Measurements from ENCODE around the gene RCE1.

Gene RCE1

GRCh38 chr11:66886671-66887221 is 43.5 kb downstream of the RCE1 start:
- ChIA-PET CTCF (interaction anchor here (1.1 kb wide), 1 partner anchor 89 kb away, joined by 3 read pairs; no protein-coding TSS in a partner anchor), POLR2A (interaction anchor here (1.9 kb wide), 1 partner anchor 270 kb away, joined by 5 read pairs; the partner anchor contains the start of gene RBM14)
- TF ChIP-seq NFRKB (IDR thresholded peaks at IDR 0.05) (no peak), ARNT (IDR thresholded peaks at IDR 0.05) (no peak)
- DNase-seq (ENCODE audit: extremely low spot score): no peak

DNA sequence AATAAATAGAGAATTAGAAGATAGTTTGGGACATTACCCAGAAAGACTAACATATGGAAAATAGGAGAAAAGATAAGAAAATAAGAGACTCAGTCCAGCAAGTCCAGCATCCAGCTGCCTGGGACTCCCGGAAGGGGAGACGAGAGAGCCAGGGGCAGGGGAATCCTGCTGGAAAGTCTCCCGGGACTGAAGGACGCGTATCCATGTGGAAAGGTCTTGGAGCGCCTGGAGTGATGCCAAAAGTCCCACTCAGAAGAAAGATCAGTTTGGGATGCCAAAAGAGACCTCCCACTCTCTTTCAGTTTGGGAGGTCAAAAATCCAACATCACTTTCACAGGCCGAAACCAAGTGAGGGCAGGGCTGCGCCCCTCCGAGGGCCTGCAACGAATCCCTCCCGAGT is 44.3 kb downstream of the RCE1 start:
- TF ChIP-seq ARNT (IDR thresholded peaks at IDR 0.05) (no peak), SP1 (IDR thresholded peaks at IDR 0.05) (no peak), TARDBP (IDR thresholded peaks at IDR 0.05) (no peak), ZNF384 (IDR thresholded peaks at IDR 0.05) (no peak), FOXM1 (IDR thresholded peaks at IDR 0.05; ENCODE audit: borderline replicate concordance) (no peak)
- no peak for DNase-seq (ENCODE audit: extremely low spot score)
- CTCF ChIA-PET: interaction anchor here (1.1 kb wide), 1 partner anchor 89 kb away, joined by 3 read pairs; no protein-coding TSS in a partner anchor
- POLR2A ChIA-PET: no interaction called here

DNA sequence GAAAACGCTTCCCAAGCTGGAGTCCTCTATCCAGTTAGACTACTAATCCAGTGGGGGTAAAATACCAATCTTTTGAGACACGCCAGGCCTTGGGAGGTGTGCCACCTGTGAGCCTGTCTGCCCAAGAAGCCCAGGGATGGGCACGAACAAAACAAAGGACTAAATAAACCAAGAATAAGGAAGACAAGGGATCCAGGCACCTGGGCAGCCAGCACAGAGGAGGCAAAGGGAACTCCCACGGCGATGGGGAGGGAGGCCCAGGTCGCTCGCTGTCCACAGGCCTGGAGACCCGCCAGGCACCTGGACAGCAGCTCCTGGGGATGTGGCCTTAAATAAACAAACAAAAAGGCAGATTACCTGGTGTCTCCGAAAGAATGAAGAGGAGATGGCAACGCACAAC is 45.0 kb downstream of the RCE1 start:
- DNase-seq (ENCODE audit: extremely low spot score): no peak
- CTCF ChIA-PET: no interaction called here

GRCh38 chr11:66889960-66890359 is 46.7 kb downstream of the RCE1 start:
- POLR2A ChIA-PET: no interaction called here
- DNase-seq (ENCODE audit: extremely low spot score): no peak
- CTCF ChIA-PET: no interaction called here
- TF ChIP-seq, protein P1, sequence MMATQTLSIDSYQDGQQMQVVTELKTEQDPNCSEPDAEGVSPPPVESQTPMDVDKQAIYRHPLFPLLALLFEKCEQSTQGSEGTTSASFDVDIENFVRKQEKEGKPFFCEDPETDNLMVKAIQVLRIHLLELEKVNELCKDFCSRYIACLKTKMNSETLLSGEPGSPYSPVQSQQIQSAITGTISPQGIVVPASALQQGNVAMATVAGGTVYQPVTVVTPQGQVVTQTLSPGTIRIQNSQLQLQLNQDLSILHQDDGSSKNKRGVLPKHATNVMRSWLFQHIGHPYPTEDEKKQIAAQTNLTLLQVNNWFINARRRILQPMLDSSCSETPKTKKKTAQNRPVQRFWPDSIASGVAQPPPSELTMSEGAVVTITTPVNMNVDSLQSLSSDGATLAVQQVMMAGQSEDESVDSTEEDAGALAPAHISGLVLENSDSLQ (IDR thresholded peaks at IDR 0.05): no peak
- no peak for TF ChIP-seq ZNF384 (IDR thresholded peaks at IDR 0.05)
- no peak for TF ChIP-seq NFRKB (IDR thresholded peaks at IDR 0.05)
- no peak for TF ChIP-seq LEF1 (IDR thresholded peaks at IDR 0.05; ENCODE audit: borderline replicate concordance)
- no peak for TF ChIP-seq SP1 (IDR thresholded peaks at IDR 0.05)
- TF ChIP-seq FOXA1 (IDR thresholded peaks at IDR 0.05): no peak
- no peak for TF ChIP-seq TARDBP (IDR thresholded peaks at IDR 0.05)
- TF ChIP-seq ELF4 (IDR thresholded peaks at IDR 0.05): no peak
- TF ChIP-seq ARNT (IDR thresholded peaks at IDR 0.05): no peak
- no peak for TF ChIP-seq CTBP1 (IDR thresholded peaks at IDR 0.05; ENCODE audit: borderline replicate concordance)

More for the DNA sequence above, 45.0 kb downstream of the RCE1 start:
- POLR2A ChIA-PET: no interaction called here
- no peak for TF ChIP-seq SP1 (IDR thresholded peaks at IDR 0.05)
- no peak for TF ChIP-seq ZNF384 (IDR thresholded peaks at IDR 0.05)
- no peak for TF ChIP-seq NFRKB (IDR thresholded peaks at IDR 0.05)
- no peak for TF ChIP-seq BHLHE40 (IDR thresholded peaks at IDR 0.05; ENCODE audit: borderline replicate concordance)
- no peak for TF ChIP-seq CTBP1 (IDR thresholded peaks at IDR 0.05; ENCODE audit: borderline replicate concordance)
- TF ChIP-seq FOXM1 (IDR thresholded peaks at IDR 0.05; ENCODE audit: borderline replicate concordance): no peak

- CTCF ChIA-PET: interaction anchor here (0.7 kb wide), 1 partner anchor 47 kb away, joined by 3 read pairs; no protein-coding TSS in a partner anchor
- no peak for TF ChIP-seq SP1 (IDR thresholded peaks at IDR 0.05)
- TF ChIP-seq ELF4 (IDR thresholded peaks at IDR 0.05): no peak
- TF ChIP-seq CTBP1 (IDR thresholded peaks at IDR 0.05; ENCODE audit: borderline replicate concordance): no peak
- TF ChIP-seq, protein P1 (IDR thresholded peaks at IDR 0.05): no peak
- TF ChIP-seq NFRKB (IDR thresholded peaks at IDR 0.05): no peak
- no peak for TF ChIP-seq ZNF384 (IDR thresholded peaks at IDR 0.05)
- no peak for TF ChIP-seq SUZ12 (IDR thresholded peaks at IDR 0.05)
- no peak for TF ChIP-seq FOXM1 (IDR thresholded peaks at IDR 0.05; ENCODE audit: borderline replicate concordance)
- TF ChIP-seq ARNT (IDR thresholded peaks at IDR 0.05): no peak
- TF ChIP-seq BHLHE40 (IDR thresholded peaks at IDR 0.05; ENCODE audit: borderline replicate concordance): no peak
- TF ChIP-seq HDGF (IDR thresholded peaks at IDR 0.05; ENCODE audit: borderline replicate concordance): no peak
- TF ChIP-seq FOXA1 (IDR thresholded peaks at IDR 0.05): no peak
- TF ChIP-seq LEF1 (IDR thresholded peaks at IDR 0.05; ENCODE audit: borderline replicate concordance): no peak
- TF ChIP-seq TARDBP (IDR thresholded peaks at IDR 0.05): no peak
- no peak for TF ChIP-seq FOXK2 (IDR thresholded peaks at IDR 0.05)
- no peak for TF ChIP-seq L3MBTL2 (conservative IDR thresholded peaks at IDR 0.05)
- DNase-seq (ENCODE audit: extremely low spot score): peak; percentile 39
These were observed 48.8 kb downstream of the RCE1 start for GRCh38 chr11:66891851-66892660.

DNA sequence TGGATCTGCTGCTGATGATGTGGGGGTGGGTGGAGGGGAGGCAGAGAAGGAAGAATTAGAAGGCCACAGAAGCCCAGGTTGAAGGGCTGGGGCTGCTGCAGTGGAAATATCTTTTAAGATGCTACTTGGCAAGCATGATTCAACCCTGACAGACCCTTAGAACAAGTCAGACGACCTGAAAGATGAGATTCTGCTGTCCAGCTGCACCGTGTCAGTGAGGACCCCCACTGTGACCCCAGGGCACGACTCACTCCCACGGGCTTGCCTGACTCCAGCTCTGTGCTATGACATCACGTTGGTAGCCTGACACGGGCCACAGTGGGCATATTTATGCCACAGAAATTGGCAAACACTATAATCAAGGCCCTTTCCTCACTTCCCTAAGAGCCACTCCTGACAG is 49.7 kb downstream of the RCE1 start:
- TF ChIP-seq BHLHE40 (IDR thresholded peaks at IDR 0.05; ENCODE audit: borderline replicate concordance) (no peak), SUZ12 (IDR thresholded peaks at IDR 0.05) (no peak), FOXK2 (IDR thresholded peaks at IDR 0.05) (no peak), TARDBP (IDR thresholded peaks at IDR 0.05) (no peak), SP1 (IDR thresholded peaks at IDR 0.05) (no peak), ZNF384 (IDR thresholded peaks at IDR 0.05) (no peak), L3MBTL2 (conservative IDR thresholded peaks at IDR 0.05) (no peak), CTBP1 (IDR thresholded peaks at IDR 0.05; ENCODE audit: borderline replicate concordance) (no peak)
- ChIA-PET POLR2A (no interaction called here), CTCF (interaction anchor here (0.7 kb wide), 1 partner anchor 46 kb away, joined by 3 read pairs; no protein-coding TSS in a partner anchor)
- DNase-seq (ENCODE audit: extremely low spot score): no peak

More at GRCh38 chr11:66891851-66892660, 48.8 kb downstream of the RCE1 start:
- POLR2A ChIA-PET: no interaction called here

GRCh38 chr11:66894141-66894540 is 50.9 kb downstream of the RCE1 start:
- TF ChIP-seq FOXK2 (IDR thresholded peaks at IDR 0.05) (no peak), BHLHE40 (IDR thresholded peaks at IDR 0.05; ENCODE audit: borderline replicate concordance) (no peak), HDGF (IDR thresholded peaks at IDR 0.05; ENCODE audit: borderline replicate concordance) (no peak), FOXA1 (IDR thresholded peaks at IDR 0.05) (no peak), L3MBTL2 (conservative IDR thresholded peaks at IDR 0.05) (no peak), CTBP1 (IDR thresholded peaks at IDR 0.05; ENCODE audit: borderline replicate concordance) (no peak), ARNT (IDR thresholded peaks at IDR 0.05) (no peak), ELF4 (IDR thresholded peaks at IDR 0.05) (no peak), ZNF384 (IDR thresholded peaks at IDR 0.05) (no peak), SP1 (IDR thresholded peaks at IDR 0.05) (no peak), NFRKB (IDR thresholded peaks at IDR 0.05) (no peak), LEF1 (IDR thresholded peaks at IDR 0.05; ENCODE audit: borderline replicate concordance) (no peak), SUZ12 (IDR thresholded peaks at IDR 0.05) (no peak), FOXM1 (IDR thresholded peaks at IDR 0.05; ENCODE audit: borderline replicate concordance) (no peak), TARDBP (IDR thresholded peaks at IDR 0.05) (no peak)
- TF ChIP-seq, protein P1 (IDR thresholded peaks at IDR 0.05): no peak
- no peak for DNase-seq (ENCODE audit: extremely low spot score)
- ChIA-PET CTCF (interaction anchor here (0.7 kb wide), 1 partner anchor 306 kb away, joined by 6 read pairs; no protein-coding TSS in a partner anchor), POLR2A (no interaction called here)

All from HEK293T (cell line).